ENCODE results near the gene COX6A2. TPM values are rescaled to one million over a fixed set of nuclear protein-coding genes. Genes with fewer than 3 reads are reported as not detected.
"Not testable (repeated sequence)": the region's sequence is repeated elsewhere in the genome, so short reads cannot be mapped to it uniquely, and the experiment has no call there.

Gene COX6A2
- total RNA-seq, 1 experiment from 2014 or later: not detected

DNA sequence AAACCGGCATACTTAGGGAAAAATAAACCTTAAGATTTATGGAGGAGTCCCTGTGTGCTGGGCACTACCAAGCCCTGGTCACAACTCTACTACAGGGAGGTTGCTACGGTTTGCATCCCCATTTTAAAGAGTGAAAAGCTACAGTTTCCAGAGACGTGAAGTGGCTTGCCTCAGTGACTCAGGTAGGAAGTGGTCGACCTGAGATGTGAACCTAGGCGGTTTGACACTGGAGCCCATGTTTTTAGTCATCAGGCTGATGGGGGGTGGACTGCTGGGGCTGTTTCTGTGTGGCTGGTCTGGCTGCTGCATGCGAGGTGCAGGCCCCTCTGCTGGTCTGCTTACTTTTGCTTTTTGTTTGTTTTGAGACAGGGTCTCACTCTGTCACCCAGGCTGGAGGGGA lies 6.6 kb downstream of the COX6A2 start:
- peaks cover 35% of the 10 kb centered on the region for H3K27me3 Mint-ChIP-seq (ENCODE audit: low read depth)
- no peak for TF ChIP-seq PRDM15 (CRISPR knock-in tag; IDR thresholded peaks at IDR 0.05)
- no peak for TF ChIP-seq NR2C2 (CRISPR knock-in tag; IDR thresholded peaks at IDR 0.05)
- no peak for TF ChIP-seq ZNF281 (CRISPR knock-in tag; IDR thresholded peaks at IDR 0.05)
- no peak for TF ChIP-seq FOXJ3 (CRISPR knock-in tag; IDR thresholded peaks at IDR 0.05; ENCODE audit: borderline replicate concordance)
- TF ChIP-seq NFYB (CRISPR knock-in tag; conservative IDR thresholded peaks at IDR 0.05; ENCODE audit: low read depth): no peak
- CTCF ChIA-PET: interaction anchor here (0.9 kb wide), 1 partner anchor 39 kb away, joined by 3 read pairs; no protein-coding TSS in a partner anchor

GRCh38 chr16:31420037-31420436 lies 8.1 kb downstream of the COX6A2 start:
- DNase-seq (ENCODE audit: low spot score): no peak
- Mint-ChIP-seq H3K4me3 (no peak overlapping the region), H3K9me3 (peaks cover 7% of the 10 kb centered on the region), H3K36me3 (no peaks in the 10 kb centered on the region), H3K27ac (no peak overlapping the region), H3K27me3 (ENCODE audit: low read depth) (peaks cover 24% of the 10 kb centered on the region), H3K4me1 (no peaks in the 10 kb centered on the region)
- no peak for ATAC-seq
- TF ChIP-seq NR2C2 (CRISPR knock-in tag; IDR thresholded peaks at IDR 0.05) (no peak), ATF1 (CRISPR knock-in tag; IDR thresholded peaks at IDR 0.05) (no peak)
- ChIA-PET CTCF (no interaction called here), POLR2A (no interaction called here)

More for the DNA sequence above, 6.6 kb downstream of the COX6A2 start:
- Mint-ChIP-seq H3K36me3 (no peaks in the 10 kb centered on the region; the same call in 1 of the 2 replicates), H3K4me1 (no peaks in the 10 kb centered on the region), H3K27ac (no peak overlapping the region), H3K9me3 (peaks cover 7% of the 10 kb centered on the region), H3K4me3 (no peak overlapping the region)
- POLR2A ChIA-PET: interaction anchor here (0.7 kb wide), 1 partner anchor 15 kb away, joined by 5 read pairs; no protein-coding TSS in a partner anchor
- ATAC-seq (no peak), DNase-seq (ENCODE audit: low spot score) (no peak)

DNA sequence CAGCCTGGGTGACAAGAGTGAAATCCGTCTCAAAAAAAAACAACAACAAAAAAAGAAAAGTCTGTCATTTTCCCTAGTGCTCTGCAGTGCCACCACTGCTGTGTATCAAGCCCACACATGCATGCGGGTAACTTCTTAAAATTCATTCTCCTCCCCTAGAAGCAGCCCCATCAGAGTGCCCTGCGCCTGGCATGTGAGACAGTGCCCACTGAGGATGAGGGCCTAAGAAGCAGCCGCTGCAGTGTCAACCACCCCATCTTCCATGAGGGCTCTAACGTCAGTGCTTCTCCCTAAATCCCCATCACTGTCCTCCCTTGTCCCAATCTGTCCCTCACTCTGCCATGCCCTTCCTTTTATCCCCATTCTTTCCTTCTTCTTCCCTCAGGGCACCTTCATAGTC lies 10.2 kb downstream of the COX6A2 start:
- Mint-ChIP-seq H3K4me1 (no peaks in the 10 kb centered on the region), H3K27me3 (ENCODE audit: low read depth) (peaks cover 9% of the 10 kb centered on the region), H3K36me3 (no peaks in the 10 kb centered on the region), H3K27ac (no peak overlapping the region), H3K4me3 (no peak overlapping the region), H3K9me3 (peaks cover 7% of the 10 kb centered on the region)
- TF ChIP-seq CBFB (CRISPR knock-in tag; IDR thresholded peaks at IDR 0.05; ENCODE audit: low read depth) (no peak), IRF2 (CRISPR knock-in tag; IDR thresholded peaks at IDR 0.05; ENCODE audit: borderline replicate concordance, low read depth) (no peak)
- TF ChIP-seq, protein P1, sequence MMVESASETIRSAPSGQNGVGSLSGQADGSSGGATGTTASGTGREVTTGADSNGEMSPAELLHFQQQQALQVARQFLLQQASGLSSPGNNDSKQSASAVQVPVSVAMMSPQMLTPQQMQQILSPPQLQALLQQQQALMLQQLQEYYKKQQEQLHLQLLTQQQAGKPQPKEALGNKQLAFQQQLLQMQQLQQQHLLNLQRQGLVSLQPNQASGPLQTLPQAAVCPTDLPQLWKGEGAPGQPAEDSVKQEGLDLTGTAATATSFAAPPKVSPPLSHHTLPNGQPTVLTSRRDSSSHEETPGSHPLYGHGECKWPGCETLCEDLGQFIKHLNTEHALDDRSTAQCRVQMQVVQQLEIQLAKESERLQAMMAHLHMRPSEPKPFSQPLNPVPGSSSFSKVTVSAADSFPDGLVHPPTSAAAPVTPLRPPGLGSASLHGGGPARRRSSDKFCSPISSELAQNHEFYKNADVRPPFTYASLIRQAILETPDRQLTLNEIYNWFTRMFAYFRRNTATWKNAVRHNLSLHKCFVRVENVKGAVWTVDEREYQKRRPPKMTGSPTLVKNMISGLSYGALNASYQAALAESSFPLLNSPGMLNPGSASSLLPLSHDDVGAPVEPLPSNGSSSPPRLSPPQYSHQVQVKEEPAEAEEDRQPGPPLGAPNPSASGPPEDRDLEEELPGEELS (CRISPR knock-in tag; IDR thresholded peaks at IDR 0.05): no peak
- TF ChIP-seq, protein P2, sequence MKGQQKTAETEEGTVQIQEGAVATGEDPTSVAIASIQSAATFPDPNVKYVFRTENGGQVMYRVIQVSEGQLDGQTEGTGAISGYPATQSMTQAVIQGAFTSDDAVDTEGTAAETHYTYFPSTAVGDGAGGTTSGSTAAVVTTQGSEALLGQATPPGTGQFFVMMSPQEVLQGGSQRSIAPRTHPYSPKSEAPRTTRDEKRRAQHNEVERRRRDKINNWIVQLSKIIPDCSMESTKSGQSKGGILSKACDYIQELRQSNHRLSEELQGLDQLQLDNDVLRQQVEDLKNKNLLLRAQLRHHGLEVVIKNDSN (CRISPR knock-in tag; IDR thresholded peaks at IDR 0.05): no peak
- ChIA-PET POLR2A (no interaction called here), CTCF (no interaction called here)
- ATAC-seq (no peak), DNase-seq (ENCODE audit: low spot score) (no peak)

DNA sequence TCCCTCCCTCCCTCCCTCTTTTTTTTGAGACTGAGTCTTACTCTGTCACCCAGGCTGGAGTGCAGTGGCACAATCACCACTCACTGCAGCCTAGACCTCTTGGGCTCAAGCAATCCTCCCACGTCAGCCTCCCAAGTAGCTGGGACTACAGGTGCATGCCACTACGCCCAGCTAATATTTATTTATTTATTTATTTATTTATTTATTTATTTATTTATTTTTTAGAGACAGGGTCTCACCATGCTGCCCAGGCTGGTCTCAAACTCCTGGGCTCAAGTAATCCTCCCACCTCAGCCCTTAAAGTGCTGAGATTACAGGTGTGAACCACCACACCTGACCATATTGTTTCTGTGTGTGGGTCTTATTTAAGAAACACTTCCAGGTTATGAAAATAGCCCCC lies 11.1 kb downstream of the COX6A2 start:
- H3K4me1 Mint-ChIP-seq; H3K27ac Mint-ChIP-seq; H3K4me3 Mint-ChIP-seq; ATAC-seq; CTCF ChIA-PET; H3K9me3 Mint-ChIP-seq; H3K27me3 Mint-ChIP-seq (ENCODE audit: low read depth); H3K36me3 Mint-ChIP-seq; DNase-seq (ENCODE audit: low spot score); POLR2A ChIA-PET: not testable (repeated sequence)
